HEK293 (cell line): ENCODE data around the gene SPACDR.

Source experiments
- CTCF ChIA-PET: fragments of 350-600 bp; formaldehyde crosslinking; extraction: SDS; loops from one replicate; lab custom pipeline; 2021; ENCODE audit warnings: antibody characterized with exemption; lab: Yijun Ruan, JAX
- POLR2A ChIA-PET: fragments of 300-600 bp; formaldehyde crosslinking; extraction: SDS; loops from one replicate; lab custom pipeline; 2020; ENCODE audit warnings: antibody characterized with exemption, inconsistent platforms; lab: Yijun Ruan, JAX
- H3K27ac ChIP-seq: fragments of 200-500 bp; sonication (Bioruptor generic); 2 replicates; pipeline ENCODE4 v1.5.1; 2014; ENCODE audit warnings: low read depth, low read length, control low read depth, inconsistent platforms; ENCODE audit errors: extremely low read depth
- H3K36me3 ChIP-seq, 2 experiments: fragments of 200-500 bp in 1 of 2; sonication (Bioruptor generic) in 1 of 2; 1 replicate in 1 of 2; 2 replicates in 1 of 2; pipeline ENCODE4 v1.5.1; 2014 to 2017; ENCODE audit warnings: inconsistent platforms in 2 of 2, low read length in 2 of 2; ENCODE audit not compliant: control insufficient read depth in 2 of 2, insufficient read depth in 1 of 2
- H3K4me1 ChIP-seq: fragments of 200-500 bp; sonication (Bioruptor generic); 2 replicates; pipeline ENCODE4 v1.5.1; 2014; ENCODE audit warnings: mild to moderate bottlenecking, low read length, inconsistent platforms; ENCODE audit not compliant: control insufficient read depth, insufficient read depth
- H3K4me3 ChIP-seq: 2 replicates; pipeline ENCODE4 v1.5.1; 2011; ENCODE audit warnings: low read depth, mild to moderate bottlenecking, control low read depth, low read length, moderate library complexity
- H3K9me3 ChIP-seq: fragments of 200-500 bp; sonication (Bioruptor generic); 2 replicates; pipeline ENCODE4 v1.5.1; 2014; ENCODE audit warnings: low read depth, low read length, inconsistent platforms; ENCODE audit not compliant: control insufficient read depth, insufficient read depth
- GLIS2 ChIP-seq: fragments of 450-650 bp; formaldehyde crosslinking; IDR thresholded peaks from 2 replicates; pipeline ENCODE4 v1.5.1; 2016; ENCODE audit warnings: missing biosample characterization, missing genetic modification characterization
- KLF1 ChIP-seq: fragments of 450-650 bp; formaldehyde crosslinking; IDR thresholded peaks from 2 replicates; pipeline ENCODE4 v1.5.1; 2016; ENCODE audit warnings: missing biosample characterization, missing genetic modification characterization
- KLF17 ChIP-seq: fragments of 450-650 bp; formaldehyde crosslinking; IDR thresholded peaks from 2 replicates; pipeline ENCODE4 v1.5.1; 2016; ENCODE audit warnings: missing biosample characterization, missing genetic modification characterization
- KLF8 ChIP-seq: fragments of 450-650 bp; formaldehyde crosslinking; IDR thresholded peaks from 2 replicates; pipeline ENCODE4 v1.5.1; 2016; ENCODE audit warnings: missing biosample characterization, missing genetic modification characterization
- MZF1 ChIP-seq: fragments of 450-650 bp; formaldehyde crosslinking; IDR thresholded peaks from 2 replicates; pipeline ENCODE4 v1.5.1; 2017; ENCODE audit warnings: missing biosample characterization, missing genetic modification characterization, borderline replicate concordance
- OSR2 ChIP-seq: fragments of 450-650 bp; formaldehyde crosslinking; IDR thresholded peaks from 2 replicates; pipeline ENCODE4 v1.5.1; 2016; ENCODE audit warnings: missing biosample characterization, missing genetic modification characterization
- SP3 ChIP-seq: fragments of 450-650 bp; formaldehyde crosslinking; IDR thresholded peaks from 2 replicates; pipeline ENCODE4 v1.5.1; 2016; ENCODE audit warnings: missing biosample characterization, missing genetic modification characterization
- ZBTB17 ChIP-seq: fragments of 450-650 bp; formaldehyde crosslinking; IDR thresholded peaks from 2 replicates; pipeline ENCODE4 v1.5.1; 2016; ENCODE audit warnings: missing biosample characterization, missing genetic modification characterization
- ZBTB26 ChIP-seq: fragments of 450-650 bp; formaldehyde crosslinking; optimal IDR thresholded peaks from 2 replicates; pipeline ENCODE3; 2016; ENCODE audit warnings: missing biosample characterization, mild to moderate bottlenecking, missing genetic modification characterization
- ZBTB49 ChIP-seq: fragments of 450-650 bp; formaldehyde crosslinking; IDR thresholded peaks from 2 replicates; pipeline ENCODE4 v1.5.1; 2016; ENCODE audit warnings: missing biosample characterization, missing genetic modification characterization, low read depth
- ZNF174 ChIP-seq: fragments of 450-650 bp; formaldehyde crosslinking; IDR thresholded peaks from 2 replicates; pipeline ENCODE4 v1.5.0; 2017; ENCODE audit warnings: missing biosample characterization, mild to moderate bottlenecking, missing genetic modification characterization
- ZNF266 ChIP-seq: fragments of 450-650 bp; formaldehyde crosslinking; IDR thresholded peaks from 2 replicates; pipeline ENCODE4 v1.5.1; 2016; ENCODE audit warnings: missing biosample characterization, missing genetic modification characterization, low read depth
- ZNF311 ChIP-seq: fragments of 450-650 bp; formaldehyde crosslinking; IDR thresholded peaks from 2 replicates; pipeline ENCODE4 v1.5.1; 2017; ENCODE audit warnings: missing biosample characterization, missing genetic modification characterization, borderline replicate concordance
- ZNF366 ChIP-seq: fragments of 450-650 bp; formaldehyde crosslinking; conservative IDR thresholded peaks from 2 replicates; pipeline ENCODE4 v1.5.1; 2016; ENCODE audit warnings: missing biosample characterization, missing genetic modification characterization
- ZNF580 ChIP-seq: fragments of 450-650 bp; formaldehyde crosslinking; IDR thresholded peaks from 2 replicates; pipeline ENCODE4 v1.5.1; 2016; ENCODE audit warnings: missing biosample characterization, missing genetic modification characterization
- ZSCAN23 ChIP-seq: fragments of 450-650 bp; formaldehyde crosslinking; IDR thresholded peaks from 2 replicates; pipeline ENCODE4 v1.5.1; 2016; ENCODE audit warnings: missing biosample characterization, missing genetic modification characterization
- ZSCAN5A ChIP-seq: fragments of 450-650 bp; formaldehyde crosslinking; IDR thresholded peaks from 2 replicates; pipeline ENCODE4 v1.5.1; 2016; ENCODE audit warnings: missing biosample characterization, missing genetic modification characterization

SPACDR gene

GRCh38 chr7:100437150-100438100, 26.6 kb downstream of the SPACDR start:
- Histone ChIP-seq H3K36me3 (peaks cover 4 to 28% of the 10 kb centered on the region in 2 experiments; a peak in 2 of 3 replicates), H3K9me3 (no peaks in the 10 kb centered on the region), H3K27ac (no peak overlapping the region), H3K4me3 (no peak overlapping the region), H3K4me1 (no peaks in the 10 kb centered on the region; the same call in 1 of the 2 replicates)
- CTCF ChIA-PET = interaction anchor here (0.6 to 2.0 kb wide), 3 partner anchors 13 to 443 kb away, joined by 3 to 10 read pairs (median 4); no protein-coding TSS in a partner anchor
- TF ChIP-seq KLF8 (tag by site-specific recombination) (no peak), ZNF266 (tag by site-specific recombination) (no peak), OSR2 (no peak), KLF1 (tag by site-specific recombination) (no peak), ZNF580 (tag by site-specific recombination) (no peak), ZNF366 (tag by site-specific recombination) (no peak), ZNF174 (no peak), KLF17 (tag by site-specific recombination) (no peak), ZBTB17 (no peak), ZBTB26 (tag by site-specific recombination) (no peak), GLIS2 (tag by site-specific recombination) (no peak), ZSCAN23 (tag by site-specific recombination) (no peak), SP3 (tag by site-specific recombination) (no peak), MZF1 (no peak), ZNF311 (tag by site-specific recombination) (no peak), ZSCAN5A (tag by site-specific recombination) (no peak), ZBTB49 (no peak)
- POLR2A ChIA-PET = interaction anchor here (0.5 to 2.5 kb wide), 19 partner anchors 8 to 452 kb away, joined by 3 to 36 read pairs (median 4); partner anchors contain the start of genes AGFG2, FBXO24, LRCH4 and MEPCE
